Upper lobe of right lung (tissue), 1 donor: Measurements from ENCODE around the gene PADI1. TPM values are rescaled to one million over a fixed set of nuclear protein-coding genes. Genes with fewer than 3 reads are reported as not detected.

Experiments
- ATAC-seq: fragments of 200-7000 bp; cut with Tn5 transposase; one replicate; pipeline ENCODE4 v1.9.1; 2020; ENCODE audit warnings: mild to moderate bottlenecking, moderate library complexity
- DNase-seq: peaks from one replicate; pipeline ENCODE4 v3.0.0-alpha.2; 2020
- H3K27ac ChIP-seq: fragments of 200-600 bp; one replicate; pipeline ENCODE4 v1.8.0; 2022
- H3K27me3 ChIP-seq: fragments of 200-600 bp; one replicate; pipeline ENCODE4 v1.8.0; 2022; ENCODE audit warnings: mild to moderate bottlenecking
- H3K36me3 ChIP-seq: fragments of 200-600 bp; one replicate; pipeline ENCODE4 v1.8.0; 2022
- H3K4me1 ChIP-seq: fragments of 200-600 bp; one replicate; pipeline ENCODE4 v1.8.0; 2022
- H3K4me3 ChIP-seq: fragments of 200-600 bp; one replicate; pipeline ENCODE4 v1.8.0; 2022; ENCODE audit warnings: mild to moderate bottlenecking
- H3K9me3 ChIP-seq: fragments of 200-600 bp; one replicate; pipeline ENCODE4 v1.8.0; 2022
- intact Hi-C: fragments of 100-400 bp; cut with DNase I; formaldehyde crosslinking; loops from one replicate; pipeline ENCODE4 v1.11.0; 2022
- total RNA-seq: library from RNA; stranded (reverse); fragmentation: NEBNext Ultra II Directional; extraction: Animal tissue kit (Norgen Biotek cat#: 25700); gene quantifications from one replicate; pipeline ENCODE4 v1.2.1, GENCODE V29; 2021
- TF ChIP-seq, protein P1 (sequence below): fragments of 200-600 bp; IDR thresholded peaks from one replicate; pipeline ENCODE4 v1.8.0; 2022; ENCODE audit warnings: antibody characterized with exemption
- donor health status: DM: no; HTN: yes; CAD: no; lungs with severe emphysema.

The PADI1 gene
- total RNA-seq, 1 donor from 2014 or later = not detected

DNA sequence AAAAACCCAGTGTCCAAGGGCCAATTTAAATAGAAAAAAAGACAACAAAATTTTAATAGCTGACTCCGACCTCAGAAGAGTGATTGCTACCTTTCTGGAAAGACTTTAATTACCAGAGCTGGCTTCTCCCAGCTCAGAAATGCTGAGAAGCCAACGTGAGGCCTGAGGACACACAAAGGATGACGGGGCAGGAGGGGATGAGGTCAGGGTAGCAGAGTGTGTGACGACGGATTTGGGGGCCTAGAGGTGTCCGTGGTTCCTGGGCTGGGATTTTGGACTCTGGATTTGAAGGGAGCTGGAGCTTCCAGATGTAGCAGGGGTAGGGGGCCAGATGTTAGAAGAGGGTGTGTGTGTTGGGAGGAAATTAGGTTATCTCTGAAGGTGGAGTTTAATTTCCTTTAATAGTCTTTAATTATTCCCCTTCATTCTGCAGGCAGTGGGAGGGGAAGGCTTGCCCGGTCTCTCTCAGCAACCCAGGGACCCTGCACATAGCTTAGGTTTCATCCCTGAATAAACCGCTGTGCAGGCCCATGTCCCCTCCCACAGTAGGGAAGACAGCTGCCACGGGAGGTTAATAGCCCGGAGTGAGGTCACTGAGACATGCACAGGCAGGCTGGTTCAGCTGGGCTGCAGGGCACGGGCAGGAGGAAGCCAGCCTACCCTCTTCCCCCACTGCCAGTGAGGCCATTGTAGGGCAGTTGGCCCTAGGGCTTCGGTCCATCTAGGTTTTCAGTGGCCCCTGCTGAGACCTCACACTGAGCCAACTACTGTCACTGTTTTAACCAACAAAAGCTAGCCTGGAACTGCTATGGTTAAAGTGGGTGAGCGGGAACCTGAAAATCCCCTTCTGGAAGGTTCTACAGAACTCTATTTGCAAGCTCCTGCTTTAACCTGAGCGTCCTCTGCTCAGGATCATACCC is 40.2 kb downstream of the PADI1 start:
- H3K27me3 ChIP-seq = peaks cover 8% of the 10 kb centered on the region
- no peak overlapping the region for H3K27ac ChIP-seq
- no peaks in the 10 kb centered on the region for H3K9me3 ChIP-seq
- no peak for DNase-seq
- no peak for ATAC-seq
- intact Hi-C loops = no loop called here
- TF ChIP-seq, protein P1, sequence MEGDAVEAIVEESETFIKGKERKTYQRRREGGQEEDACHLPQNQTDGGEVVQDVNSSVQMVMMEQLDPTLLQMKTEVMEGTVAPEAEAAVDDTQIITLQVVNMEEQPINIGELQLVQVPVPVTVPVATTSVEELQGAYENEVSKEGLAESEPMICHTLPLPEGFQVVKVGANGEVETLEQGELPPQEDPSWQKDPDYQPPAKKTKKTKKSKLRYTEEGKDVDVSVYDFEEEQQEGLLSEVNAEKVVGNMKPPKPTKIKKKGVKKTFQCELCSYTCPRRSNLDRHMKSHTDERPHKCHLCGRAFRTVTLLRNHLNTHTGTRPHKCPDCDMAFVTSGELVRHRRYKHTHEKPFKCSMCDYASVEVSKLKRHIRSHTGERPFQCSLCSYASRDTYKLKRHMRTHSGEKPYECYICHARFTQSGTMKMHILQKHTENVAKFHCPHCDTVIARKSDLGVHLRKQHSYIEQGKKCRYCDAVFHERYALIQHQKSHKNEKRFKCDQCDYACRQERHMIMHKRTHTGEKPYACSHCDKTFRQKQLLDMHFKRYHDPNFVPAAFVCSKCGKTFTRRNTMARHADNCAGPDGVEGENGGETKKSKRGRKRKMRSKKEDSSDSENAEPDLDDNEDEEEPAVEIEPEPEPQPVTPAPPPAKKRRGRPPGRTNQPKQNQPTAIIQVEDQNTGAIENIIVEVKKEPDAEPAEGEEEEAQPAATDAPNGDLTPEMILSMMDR = no peak
- H3K36me3 ChIP-seq = no peaks in the 10 kb centered on the region
- H3K4me1 ChIP-seq = no peaks in the 10 kb centered on the region
- no peak overlapping the region for H3K4me3 ChIP-seq

DNA sequence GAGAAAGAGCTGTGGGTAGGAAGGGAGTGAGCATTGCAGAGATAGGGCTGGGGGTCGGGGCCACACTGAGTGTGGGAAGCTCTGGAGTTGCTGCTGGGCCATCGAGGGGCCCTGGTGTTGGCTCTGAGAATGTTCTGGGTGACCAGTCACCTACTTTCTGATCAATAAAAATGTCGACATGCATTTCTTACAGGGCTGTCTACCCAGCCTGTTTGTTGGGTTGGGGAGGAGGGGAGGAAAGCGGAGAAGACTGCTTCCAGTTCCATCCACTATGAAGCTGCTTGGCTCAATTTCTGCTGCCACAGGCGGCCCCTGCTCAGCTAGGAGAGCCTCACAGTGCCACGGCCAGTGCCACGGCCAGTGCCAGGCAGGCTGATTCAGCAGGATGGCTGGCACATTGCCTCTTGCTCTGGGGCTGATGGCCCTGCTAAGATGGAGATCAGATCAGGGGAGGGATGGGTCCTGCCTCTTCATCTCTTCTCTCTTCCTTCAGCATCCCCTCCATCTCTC is 40.9 kb downstream of the PADI1 start:
- H3K27me3 ChIP-seq = peaks cover 8% of the 10 kb centered on the region
- no peak for DNase-seq
- no peak overlapping the region for H3K4me3 ChIP-seq
- intact Hi-C loops = no loop called here
- no peaks in the 10 kb centered on the region for H3K36me3 ChIP-seq
- no peak overlapping the region for H3K27ac ChIP-seq
- no peaks in the 10 kb centered on the region for H3K9me3 ChIP-seq
- no peak for ATAC-seq
- TF ChIP-seq, protein P1 = no peak
- H3K4me1 ChIP-seq = no peaks in the 10 kb centered on the region

DNA sequence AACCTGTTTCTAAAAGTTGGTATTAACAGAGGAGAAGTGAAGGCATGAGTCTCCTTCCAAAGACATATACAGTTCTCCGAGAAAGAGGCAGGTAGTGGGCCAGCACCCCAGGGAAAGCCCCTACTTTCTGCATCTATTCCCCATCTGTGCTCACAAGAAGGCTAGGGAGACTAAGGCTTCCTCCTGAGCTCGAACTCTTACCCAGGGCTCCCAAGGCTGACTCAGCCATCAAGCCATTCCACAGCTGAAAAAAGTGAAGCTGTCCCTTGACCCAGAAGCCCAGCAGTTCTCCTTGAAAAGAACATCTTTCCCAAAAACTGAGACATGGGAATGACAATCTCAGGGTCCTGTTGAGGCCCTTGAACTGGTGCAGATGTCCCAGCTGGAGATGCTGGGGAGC is 42.0 kb downstream of the PADI1 start:
- H3K27ac ChIP-seq = no peak overlapping the region
- H3K9me3 ChIP-seq = no peaks in the 10 kb centered on the region
- no peaks in the 10 kb centered on the region for H3K4me1 ChIP-seq
- DNase-seq (no peak), ATAC-seq (no peak)
- H3K4me3 ChIP-seq = no peak overlapping the region
- peaks cover 8% of the 10 kb centered on the region for H3K27me3 ChIP-seq
- TF ChIP-seq, protein P1 = no peak
- intact Hi-C loops = no loop called here
- no peaks in the 10 kb centered on the region for H3K36me3 ChIP-seq

DNA sequence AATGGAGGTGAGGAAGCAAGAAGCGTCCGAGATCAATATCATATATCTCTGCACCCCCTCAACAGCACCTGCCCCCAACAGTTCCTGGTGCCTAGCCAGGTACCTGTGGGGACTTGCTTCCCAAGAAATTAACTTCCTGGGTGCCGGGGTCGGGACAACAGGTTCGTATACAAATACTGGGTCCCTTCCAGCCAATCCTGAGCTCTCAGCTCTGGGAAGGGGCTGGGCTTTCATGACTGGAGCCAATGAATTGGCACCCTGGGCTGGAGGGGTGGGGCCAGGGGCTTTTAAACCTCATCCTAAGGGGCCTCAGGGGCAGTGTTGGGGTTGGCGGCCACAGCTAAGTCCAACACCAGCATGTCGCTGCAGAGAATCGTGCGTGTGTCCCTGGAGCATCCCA is 43.9 kb downstream of the PADI1 start, which contains the start of gene PADI3:
PADI3 (plus strand) TSS at position 318 of the 400 bp plus-strand sequence; CDS start at position 358, 40 bp downstream.
- intact Hi-C loops = no loop called here
- TF ChIP-seq, protein P1 = no peak
- H3K27ac ChIP-seq = no peak within 1 kb of the TSS
- no peaks in the 10 kb centered on the region for H3K4me1 ChIP-seq
- H3K27me3 ChIP-seq = peaks cover 8% of the 10 kb centered on the region
- ATAC-seq = no peak
- no peak within 1 kb of the TSS for H3K4me3 ChIP-seq
- DNase-seq = no peak
- H3K9me3 ChIP-seq = no peaks in the 10 kb centered on the region
- no peaks in the 10 kb centered on the region for H3K36me3 ChIP-seq

DNA sequence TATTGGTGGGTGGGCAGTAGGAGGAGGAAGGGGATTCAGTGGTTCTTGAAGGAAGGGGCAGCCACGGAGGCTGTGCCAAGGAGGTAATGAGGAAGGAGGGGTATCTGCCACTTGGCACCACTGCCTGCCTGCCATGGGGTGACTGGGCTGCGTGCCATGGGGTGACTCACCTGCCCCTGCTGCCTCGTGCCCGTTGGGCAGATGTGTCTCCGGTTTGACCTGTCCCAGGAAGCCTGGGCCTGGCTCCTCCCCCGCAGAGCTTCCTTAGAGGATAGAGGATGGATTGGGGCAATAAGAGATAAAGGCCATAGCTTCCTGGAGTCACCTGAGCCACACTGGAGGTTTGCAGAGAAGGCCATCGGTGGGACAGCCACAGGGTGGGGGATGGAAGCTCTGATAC is 45.7 kb downstream of the PADI1 start:
- no peak for DNase-seq
- ATAC-seq = peak; percentile 23
- H3K27me3 ChIP-seq = peaks cover 8% of the 10 kb centered on the region

More for the DNA sequence above, 45.7 kb downstream of the PADI1 start:
- Histone ChIP-seq H3K36me3 (no peaks in the 10 kb centered on the region), H3K9me3 (no peaks in the 10 kb centered on the region), H3K27ac (no peak overlapping the region), H3K4me1 (no peaks in the 10 kb centered on the region), H3K4me3 (no peak overlapping the region)
- intact Hi-C loops = no loop called here
- TF ChIP-seq, protein P1 = no peak
